GM21717 (cell line): ENCODE results near the gene SEC24D.

Source experiments
- ATAC-seq: cut with Tn5 transposase; IDR thresholded peaks from one replicate; pipeline ENCODE4 v1.9.1; 2021; ENCODE audit warnings: mild to moderate bottlenecking, moderate library complexity; ENCODE audit not compliant: unreplicated experiment

The SEC24D gene

GRCh38 chr4:118843237-118843636 is 7.3 kb upstream of the SEC24D start:
- ATAC-seq = no peak

- no peak for ATAC-seq
Observed at GRCh38 chr4:118842055-118842454, 6.1 kb upstream of the SEC24D start.

- ATAC-seq = no peak
Observed at GRCh38 chr4:118839221-118839927, 3.4 kb upstream of the SEC24D start.

- no peak for ATAC-seq
Observed at GRCh38 chr4:118837121-118837507, 1.2 kb upstream of the SEC24D start.

GRCh38 chr4:118836301-118837120 is 585 bp upstream of the SEC24D start:
- peak; percentile 51 for ATAC-seq

- ATAC-seq = peak; percentile 58
Observed at GRCh38 chr4:118834960-118835569, 861 bp downstream of the SEC24D start.

- no peak for ATAC-seq
Observed at GRCh38 chr4:118834070-118834469, 1.9 kb downstream of the SEC24D start.

- ATAC-seq = no peak
Observed at GRCh38 chr4:118833192-118833820, 2.6 kb downstream of the SEC24D start.

GRCh38 chr4:118829107-118829506 is 6.8 kb downstream of the SEC24D start:
- no peak for ATAC-seq

- ATAC-seq = no peak
Observed at GRCh38 chr4:118826723-118827444, 9.0 kb downstream of the SEC24D start.

- ATAC-seq = peak; percentile 70
Observed at GRCh38 chr4:118825799-118826198, 10.1 kb downstream of the SEC24D start.

GRCh38 chr4:118824141-118824540 is 11.8 kb downstream of the SEC24D start:
- ATAC-seq = no peak

- no peak for ATAC-seq
Observed at GRCh38 chr4:118823471-118823870, 12.5 kb downstream of the SEC24D start.

- no peak for ATAC-seq
Observed at GRCh38 chr4:118821590-118822293, 14.2 kb downstream of the SEC24D start.

- no peak for ATAC-seq
Observed at GRCh38 chr4:118817178-118817930, 18.6 kb downstream of the SEC24D start.

GRCh38 chr4:118816538-118817177 is 19.3 kb downstream of the SEC24D start:
- ATAC-seq = no peak

- ATAC-seq = no peak
Observed at GRCh38 chr4:118814891-118815290, 21.0 kb downstream of the SEC24D start.

- no peak for ATAC-seq
Observed at GRCh38 chr4:118814058-118814457, 21.9 kb downstream of the SEC24D start.

- ATAC-seq = no peak
Observed at GRCh38 chr4:118813561-118813960, 22.4 kb downstream of the SEC24D start.
